DLD1 (cell line): ENCODE data around the gene FHOD1.

Experiments used
- in situ Hi-C: cut with HindIII; loops from 2 replicates; pipeline ENCODE4 v1.10.0; 2017; ENCODE audit warnings: low sequenced_read_pairs

The FHOD1 gene

DNA sequence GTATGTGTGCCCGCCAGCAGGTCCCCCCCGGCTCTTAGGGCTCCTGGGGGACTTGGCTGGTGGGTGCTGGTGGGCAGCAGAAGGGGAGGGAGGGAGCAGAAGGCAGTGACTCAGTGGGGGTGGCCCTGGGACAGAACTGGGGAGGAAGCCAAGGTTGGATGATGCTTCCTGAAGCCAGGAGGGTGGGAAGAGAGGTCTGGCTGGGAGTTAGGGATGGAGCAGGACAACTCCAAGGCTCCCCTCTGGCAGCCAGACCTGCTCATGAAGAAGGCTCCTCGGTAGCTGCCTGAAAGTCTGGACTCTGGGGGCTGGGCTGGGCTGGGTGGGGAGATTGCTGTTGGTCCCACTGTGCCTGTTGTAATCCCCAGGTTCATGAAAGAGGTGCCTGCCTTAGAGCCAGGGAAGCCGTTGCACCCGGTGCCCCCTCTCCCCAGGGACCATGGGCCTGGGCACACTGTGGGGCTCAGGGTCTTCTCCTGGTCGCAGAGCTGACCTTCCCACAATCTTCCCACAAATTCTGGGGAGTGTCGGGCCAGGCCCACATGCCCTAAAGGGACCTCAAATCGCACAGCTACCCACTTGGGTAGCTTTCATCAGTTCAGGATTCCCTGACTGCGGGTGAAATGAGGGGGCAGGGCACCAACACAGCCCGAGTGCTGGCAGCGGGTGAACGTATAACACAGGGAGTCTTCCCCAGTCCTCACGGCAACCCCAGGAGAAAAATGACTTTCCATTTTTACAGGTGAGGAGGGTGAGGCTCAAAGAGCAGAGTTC, 30.9 kb upstream of the FHOD1 start:
- in situ Hi-C loops, result no loop called here

DNA sequence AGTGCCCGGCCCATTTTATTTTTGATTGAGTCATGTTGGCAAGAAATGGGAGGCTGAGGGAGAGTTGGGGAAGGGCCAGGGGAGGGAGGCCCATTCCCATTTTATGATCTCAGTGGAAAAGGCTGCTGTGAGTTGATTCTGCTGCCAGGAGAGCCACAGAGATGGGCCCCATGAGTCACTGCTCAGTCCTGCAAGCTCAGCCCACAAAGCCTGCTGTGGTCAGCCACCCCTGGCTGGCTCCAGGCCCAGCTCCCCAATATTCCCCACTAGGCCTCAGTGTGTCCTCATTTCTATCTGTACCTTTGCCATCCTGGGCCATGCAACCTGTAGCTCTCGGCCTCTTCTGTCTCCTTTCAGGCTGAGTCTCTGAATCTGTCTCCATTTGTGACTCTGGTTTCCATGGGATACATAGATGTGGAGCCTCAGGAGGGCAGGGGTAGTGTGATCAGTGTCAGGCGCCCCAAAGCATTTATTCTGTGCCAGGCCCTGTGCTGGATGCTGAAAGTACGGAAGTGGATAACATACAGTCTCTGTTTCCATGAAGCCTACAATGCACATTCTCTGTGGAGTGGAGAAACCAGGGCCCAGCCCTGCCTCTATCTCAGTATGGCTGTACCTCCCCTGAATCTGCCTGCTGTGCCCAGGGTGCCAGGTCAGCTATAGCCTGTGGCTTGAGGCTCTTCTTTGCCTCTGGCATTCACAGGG, 30.2 kb upstream of the FHOD1 start:
- in situ Hi-C loops, result no loop called here

DNA sequence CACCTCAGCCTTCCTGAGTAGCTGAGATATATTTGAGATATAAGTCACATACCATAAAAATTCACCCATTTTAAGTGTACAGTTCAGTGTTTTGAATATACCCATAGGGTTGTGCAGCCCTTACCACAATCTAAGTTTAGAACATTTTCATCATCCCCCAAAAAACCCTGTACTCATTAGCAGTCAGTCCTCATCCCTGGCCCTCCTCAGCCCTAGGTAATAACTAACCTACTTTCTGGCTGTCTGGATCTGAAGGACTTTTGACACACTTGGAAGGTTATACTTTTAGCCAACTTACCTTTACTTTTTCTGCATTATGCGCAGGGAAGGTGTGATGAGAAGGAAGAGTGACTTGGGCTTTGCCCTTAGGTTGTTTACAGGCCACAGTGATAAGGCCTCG, 28.0 kb upstream of the FHOD1 start:
- in situ Hi-C loops, result no loop called here

DNA sequence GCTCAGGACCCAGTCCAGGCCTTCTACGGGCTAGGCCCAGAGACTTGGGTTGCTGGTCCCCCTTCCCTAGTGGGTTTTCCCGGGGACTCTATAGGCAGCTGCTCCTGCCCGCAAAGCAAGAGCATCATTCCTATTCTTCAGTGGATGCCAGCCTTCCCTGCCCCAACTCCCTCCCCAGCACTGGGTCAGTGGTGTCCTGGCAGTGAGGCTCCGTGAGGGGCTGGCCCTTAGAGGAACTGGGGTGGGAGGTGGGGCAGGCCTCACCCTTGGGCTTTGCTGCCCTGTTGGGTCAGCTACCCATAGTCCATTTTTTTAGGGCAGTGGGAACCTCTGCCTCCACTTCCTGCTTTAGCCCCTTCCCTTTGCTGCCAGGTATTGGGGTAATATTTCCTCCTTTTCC, 24.2 kb upstream of the FHOD1 start:
- in situ Hi-C loops, result no loop called here

DNA sequence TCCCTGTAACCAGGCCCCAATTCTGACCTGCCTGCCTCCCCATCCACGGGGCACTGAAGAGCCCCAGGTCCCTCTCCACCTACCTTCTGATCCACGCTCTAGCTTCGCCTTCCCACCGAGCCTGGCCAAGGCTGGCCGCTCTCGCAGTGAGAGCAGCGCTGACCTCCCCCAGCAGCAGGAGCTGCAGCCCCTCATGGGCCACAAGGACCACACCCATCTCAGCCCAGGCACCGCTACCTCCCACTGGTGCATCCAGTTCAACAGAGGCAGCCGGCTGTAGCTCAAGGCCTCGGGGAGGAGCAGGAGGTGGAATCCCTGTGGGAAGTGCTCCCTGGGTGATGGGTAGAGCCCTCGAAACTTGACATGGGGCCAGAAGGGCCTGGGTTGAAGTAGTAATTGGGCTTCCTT, 23.7 kb upstream of the FHOD1 start:
- in situ Hi-C loops, result no loop called here

DNA sequence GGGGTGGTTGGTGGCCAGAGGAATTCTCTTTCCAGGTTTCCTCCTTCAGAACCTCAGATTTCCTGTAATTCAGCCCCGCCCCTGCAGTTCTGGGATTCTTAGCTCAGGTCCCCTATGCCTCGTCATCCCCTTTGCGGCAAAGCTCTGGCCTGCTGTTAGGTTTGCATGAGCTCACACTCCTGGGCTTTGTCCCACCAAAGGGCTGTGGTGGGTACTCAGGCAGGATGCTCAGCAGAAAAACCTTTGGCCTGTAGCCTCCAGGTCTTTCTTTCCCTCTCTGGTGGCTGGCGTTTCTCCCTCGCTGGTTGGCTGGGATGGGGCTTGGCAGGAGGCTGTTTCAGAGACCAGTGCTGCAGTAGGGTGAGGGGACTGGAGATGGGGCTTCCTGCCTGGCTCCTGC, 22.5 kb upstream of the FHOD1 start:
- in situ Hi-C loops, result loop anchor here (10.0 kb wide), 1 partner anchor 175 kb away; no protein-coding TSS in a partner anchor

DNA sequence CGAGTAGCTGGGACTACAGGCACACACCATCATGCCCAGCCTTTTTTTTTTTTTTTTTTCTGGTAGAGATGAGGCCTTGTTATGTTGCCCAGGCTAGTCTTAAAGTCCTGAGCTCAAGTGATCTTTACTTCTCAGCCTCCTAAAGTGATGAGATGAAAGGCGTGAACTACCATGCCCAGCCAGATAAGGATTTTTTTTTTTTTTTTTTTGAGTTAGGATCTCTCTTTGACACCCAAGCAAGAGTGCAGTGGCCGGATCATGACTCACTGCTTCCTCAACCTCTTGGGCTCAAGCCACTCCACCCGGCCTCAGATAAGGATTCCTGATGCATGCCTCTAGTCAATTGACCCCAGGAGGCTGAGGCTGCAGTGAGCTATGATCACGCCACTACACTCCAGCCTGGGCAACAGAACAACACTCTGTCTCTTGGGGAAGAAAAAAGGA, 20.9 kb upstream of the FHOD1 start:
- in situ Hi-C loops, result loop anchor here (10.0 kb wide), 1 partner anchor 177 kb away; no protein-coding TSS in a partner anchor

DNA sequence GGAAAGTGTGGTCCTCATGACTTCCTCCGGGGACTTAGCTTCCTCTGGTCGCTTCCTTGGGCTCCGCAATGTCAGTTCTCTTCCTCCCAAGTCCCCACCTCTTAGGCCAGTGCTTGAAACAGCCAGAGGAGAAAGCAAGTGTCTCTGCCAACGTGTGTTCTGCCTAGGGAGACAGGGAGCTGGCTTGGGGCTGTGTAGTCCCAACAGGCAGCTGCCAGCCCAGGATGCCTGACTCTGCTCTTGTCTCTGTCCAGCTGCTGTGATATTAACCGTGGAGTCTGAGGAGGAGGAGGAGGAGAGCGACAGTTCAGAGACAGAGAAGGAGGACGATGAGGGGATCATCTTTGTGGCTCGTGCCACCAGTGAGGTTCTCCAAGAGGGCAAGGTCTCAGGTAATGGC, 18.6 kb upstream of the FHOD1 start:
- in situ Hi-C loops, result loop anchor here (10.0 kb wide), 1 partner anchor 179 kb away; no protein-coding TSS in a partner anchor

DNA sequence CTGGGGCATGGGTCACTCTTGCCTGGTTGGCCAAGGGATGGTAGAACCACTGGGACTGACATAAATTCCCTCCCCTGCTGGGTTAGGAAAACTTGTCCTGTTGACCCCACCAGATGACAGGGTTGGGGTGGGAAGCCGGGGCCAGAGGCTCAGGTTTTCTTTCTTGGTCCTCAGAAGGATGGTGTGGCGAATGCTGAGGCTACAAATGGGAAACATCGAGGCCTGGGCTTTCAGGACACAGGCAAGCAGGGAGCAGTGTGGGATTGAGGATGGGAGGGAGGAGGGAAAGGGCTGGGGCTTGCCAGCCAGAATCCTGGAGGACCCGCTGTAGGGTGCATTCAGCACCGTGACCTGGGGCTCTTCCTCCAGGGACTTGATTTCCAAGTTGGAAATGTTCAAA, 17.6 kb upstream of the FHOD1 start:
- in situ Hi-C loops, result loop anchor here (10.0 kb wide), 1 partner anchor 180 kb away; no protein-coding TSS in a partner anchor

DNA sequence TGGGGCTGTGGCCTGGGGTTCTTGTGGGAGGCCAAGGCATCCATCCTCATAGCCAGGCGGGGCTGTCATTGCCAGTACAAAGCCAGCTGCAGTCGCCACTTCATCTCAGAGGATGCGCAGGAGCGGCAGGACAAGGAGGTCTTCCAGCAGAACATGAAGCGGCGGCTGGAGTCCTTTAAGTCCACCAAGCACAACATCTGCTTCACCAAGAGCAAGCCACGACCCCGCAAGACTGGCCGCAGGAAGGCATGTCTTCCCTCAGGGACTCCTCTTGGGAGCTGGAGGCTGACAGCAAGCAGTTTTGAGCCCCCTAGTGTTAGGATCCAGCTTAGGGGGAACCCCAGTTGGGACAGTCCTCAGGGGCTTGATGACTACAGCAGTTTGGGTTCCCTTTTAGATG, 17.0 kb upstream of the FHOD1 start:
- in situ Hi-C loops, result loop anchor here (10.0 kb wide), 1 partner anchor 181 kb away; no protein-coding TSS in a partner anchor

DNA sequence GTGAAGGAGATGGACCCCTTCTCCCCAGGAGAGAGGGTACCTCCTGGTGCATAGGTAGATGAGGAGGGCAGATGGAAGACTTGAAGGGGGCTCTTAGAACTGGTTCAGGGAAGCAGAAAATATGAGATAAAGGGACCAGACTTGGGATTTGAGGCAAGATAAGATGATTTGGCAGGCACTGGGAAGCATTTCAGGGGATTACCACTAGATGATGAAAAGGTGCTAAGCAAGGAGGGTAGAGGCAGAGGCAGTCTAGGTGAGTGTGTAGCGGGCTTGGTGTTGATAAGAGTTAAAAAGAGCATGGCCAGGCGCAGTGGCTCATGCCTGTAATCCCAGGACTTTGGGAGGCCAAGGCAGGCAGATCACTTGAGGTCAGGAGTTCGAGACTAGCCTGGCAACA, 15.9 kb upstream of the FHOD1 start:
- in situ Hi-C loops, result loop anchor here (10.0 kb wide), 1 partner anchor 182 kb away; no protein-coding TSS in a partner anchor

DNA sequence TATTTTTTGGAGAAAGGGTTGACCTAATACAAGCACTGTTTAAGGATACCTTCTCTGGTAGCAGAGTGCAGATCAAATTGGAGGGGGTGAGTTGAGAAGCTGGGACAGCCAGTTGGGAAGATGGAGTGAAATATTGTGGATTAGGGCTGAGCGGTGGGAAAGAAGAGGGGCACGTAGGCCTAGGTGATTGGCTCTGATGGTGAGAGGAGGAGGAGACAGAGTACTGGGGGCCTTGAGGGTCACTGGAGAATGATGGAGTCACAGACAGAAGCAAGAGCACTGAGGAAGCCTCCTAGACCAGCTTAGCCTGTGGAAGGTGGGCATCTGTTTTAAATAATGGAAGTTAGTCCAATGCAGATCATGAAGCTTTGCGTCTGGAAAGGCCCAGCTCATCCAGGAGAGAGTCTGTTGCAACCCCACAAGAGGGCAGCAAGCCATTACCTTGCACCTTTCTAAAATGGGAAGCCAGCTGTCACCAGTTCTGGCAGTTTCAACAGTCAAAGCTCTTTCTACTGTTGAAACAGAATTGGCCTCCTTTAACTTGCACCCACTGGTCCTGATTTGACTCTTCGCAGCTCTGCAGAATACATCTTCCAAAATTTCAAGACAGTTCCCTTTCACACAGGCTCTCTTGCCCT, 13.3 kb upstream of the FHOD1 start:
- in situ Hi-C loops, result loop anchor here (10.0 kb wide), 1 partner anchor 184 kb away; no protein-coding TSS in a partner anchor

DNA sequence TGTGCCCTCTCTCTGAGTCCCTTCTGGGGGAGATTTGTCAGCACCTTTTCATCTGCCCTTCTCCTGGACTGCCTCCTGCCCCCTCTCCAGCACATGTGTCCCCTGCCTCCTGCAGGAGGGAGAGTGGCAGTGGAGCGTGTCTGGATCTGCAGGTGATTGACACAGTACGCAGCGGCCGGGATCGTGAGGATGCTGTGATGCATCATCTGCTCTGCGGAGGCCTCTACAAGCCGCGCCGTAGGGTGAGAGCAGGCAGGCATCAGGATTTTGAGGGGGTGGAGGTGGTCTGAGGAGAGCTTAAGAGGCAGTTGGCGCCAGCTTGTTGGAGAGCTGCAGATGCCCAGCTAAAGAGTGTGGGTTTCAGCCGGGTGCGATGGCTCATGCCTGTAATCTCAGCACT, 12.4 kb upstream of the FHOD1 start:
- in situ Hi-C loops, result loop anchor here (10.0 kb wide), 1 partner anchor 185 kb away; no protein-coding TSS in a partner anchor

DNA sequence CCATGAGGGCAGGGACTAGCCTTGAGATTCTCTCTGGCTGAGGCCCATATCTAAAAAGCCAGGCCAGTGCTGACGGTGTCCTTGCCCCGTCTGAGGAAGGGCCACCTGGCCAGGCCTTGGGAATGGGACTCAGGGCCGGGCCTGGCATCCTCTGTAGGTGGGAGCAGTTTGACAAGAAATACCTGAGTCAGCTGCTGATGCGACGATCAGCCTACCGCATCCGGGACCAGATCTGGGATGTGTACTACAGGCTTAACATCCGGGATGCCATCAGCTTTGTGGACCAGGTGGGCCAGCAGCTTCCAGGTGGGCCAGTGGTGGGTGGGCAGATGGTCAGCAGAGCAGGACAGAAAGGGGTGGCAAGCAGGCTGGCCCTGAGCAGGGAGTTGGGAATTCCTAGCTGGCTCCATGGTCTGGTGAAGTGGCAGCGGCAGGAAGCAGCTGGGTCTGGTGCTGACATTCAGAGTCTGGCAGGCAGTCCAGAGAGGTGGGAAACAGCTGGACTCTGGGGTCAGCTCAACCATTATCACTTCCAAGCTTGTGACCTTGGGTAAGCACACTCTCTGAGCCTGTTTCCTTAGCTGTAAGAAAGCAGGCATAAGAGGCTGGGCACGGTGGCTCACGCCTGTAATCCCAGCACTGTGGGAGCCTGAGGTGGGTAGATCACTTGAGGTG, 11.0 kb upstream of the FHOD1 start:
- in situ Hi-C loops, result no loop called here

DNA sequence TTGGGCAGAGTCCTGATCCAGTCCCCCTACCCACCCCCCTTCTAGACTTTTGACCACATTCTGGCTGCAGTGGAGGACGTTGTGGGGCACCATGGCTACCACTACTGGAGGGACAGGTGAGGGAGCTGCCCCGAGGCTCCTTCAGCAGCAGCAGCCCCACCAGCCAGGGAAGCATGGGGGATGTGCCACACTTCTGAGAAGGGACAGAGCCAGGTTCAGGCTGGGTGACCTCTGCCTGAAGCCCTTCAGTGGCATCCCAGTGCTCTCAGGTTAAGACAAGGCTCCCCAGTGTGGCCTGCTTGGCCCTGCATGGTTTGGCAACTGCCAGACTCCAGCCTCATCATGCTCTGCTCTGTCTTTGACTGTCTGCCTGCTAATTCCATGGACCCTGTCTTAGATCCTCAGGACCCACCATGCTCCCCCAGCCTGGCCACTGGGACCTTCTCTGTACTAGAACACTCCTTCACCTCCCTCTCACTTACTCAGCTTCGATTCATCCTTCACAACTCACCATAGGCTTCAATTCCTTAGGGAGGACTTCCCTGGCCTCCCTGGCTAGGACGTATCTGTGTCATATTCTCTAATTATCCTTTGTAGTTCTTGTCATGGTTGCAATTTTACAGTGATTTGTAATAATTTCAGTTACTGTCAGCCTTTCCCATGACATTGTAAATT, 10.3 kb upstream of the FHOD1 start:
- in situ Hi-C loops, result no loop called here

DNA sequence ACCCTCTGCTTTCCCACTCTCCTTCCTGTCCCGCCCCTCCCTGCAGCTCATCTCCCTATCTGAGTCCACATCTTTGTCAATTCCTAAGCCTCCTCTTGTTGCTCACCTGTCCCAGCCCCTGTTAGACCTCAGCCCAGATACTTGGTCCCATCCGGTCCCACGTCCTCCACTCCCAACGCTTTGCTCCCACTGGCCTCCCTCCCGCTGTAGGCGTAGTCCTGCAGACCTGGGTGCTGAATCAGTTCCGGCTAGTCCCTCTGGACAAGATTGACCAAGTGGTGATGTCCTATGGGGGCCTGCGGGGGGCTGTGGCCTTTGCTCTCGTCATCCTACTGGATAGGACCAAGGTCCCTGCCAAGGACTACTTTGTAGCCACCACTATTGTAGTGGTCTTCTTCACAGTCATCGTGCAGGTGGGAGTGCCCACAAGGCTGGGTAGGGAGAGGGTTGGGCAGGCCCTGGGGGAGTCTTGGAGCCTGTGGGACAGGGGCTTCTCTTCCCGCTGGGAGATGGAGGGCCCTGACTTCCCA, 9.5 kb upstream of the FHOD1 start:
- in situ Hi-C loops, result no loop called here

DNA sequence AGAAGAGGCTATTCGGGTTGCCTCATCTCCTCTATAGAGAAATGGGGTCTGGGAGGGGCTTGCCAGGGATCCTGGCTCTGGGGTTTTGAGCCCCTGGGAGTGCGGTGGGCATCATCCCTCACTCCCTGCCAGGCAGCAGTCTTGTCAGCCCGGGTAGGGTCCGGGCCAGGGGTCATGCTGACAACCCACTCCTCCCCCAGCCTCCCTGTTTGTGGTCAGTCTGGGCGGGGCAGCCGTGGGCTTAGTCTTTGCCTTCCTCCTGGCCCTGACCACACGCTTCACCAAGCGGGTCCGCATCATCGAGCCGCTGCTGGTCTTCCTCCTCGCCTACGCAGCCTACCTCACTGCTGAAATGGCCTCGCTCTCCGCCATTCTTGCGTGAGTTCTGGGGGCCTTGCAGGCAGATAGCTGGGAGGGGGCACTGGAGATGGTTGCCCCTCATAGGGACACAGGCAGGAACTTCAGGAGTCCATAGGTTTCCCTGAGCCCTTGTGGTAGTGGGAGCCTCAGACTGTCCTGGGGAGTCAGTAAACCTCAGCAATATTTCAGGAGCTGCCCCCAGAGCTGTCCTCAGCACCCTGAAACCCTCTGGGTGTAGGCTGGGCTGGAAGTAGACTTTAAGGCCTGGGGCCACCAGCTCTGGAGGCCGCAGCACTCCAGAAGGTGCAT, 8.4 kb upstream of the FHOD1 start:
- in situ Hi-C loops, result no loop called here

DNA sequence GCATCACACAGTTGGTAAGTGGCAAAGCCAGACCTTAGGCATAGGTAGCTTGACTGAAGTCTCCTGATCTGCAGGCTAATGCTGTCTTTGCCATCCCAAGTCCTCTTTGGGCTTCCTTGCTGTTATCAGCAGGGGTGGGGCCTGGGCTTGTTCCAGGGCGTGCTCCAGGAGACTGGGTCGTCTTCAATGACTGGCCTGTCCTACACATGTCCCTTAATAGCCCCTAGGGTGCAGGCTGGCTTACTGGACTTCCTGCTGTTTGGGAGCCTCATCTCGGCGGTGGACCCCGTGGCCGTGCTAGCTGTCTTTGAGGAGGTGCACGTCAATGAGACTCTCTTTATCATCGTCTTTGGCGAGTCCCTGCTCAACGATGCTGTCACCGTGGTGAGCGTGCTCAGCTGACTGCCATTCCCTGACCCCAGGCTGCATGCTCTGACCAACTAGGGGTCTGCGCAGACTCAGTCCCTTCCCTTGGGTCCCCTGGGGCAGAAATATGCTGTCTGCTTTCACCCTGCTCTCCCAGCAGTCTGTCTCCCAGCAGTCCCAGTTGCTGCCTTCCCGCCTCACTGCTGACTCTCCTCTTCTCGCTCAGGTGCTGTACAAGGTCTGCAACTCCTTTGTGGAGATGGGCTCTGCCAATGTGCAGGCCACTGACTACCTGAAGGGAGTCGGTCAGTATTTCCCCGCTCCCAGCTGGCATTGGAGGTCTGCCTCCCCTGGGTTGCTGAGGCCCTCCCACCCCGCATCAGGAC, 7.7 kb upstream of the FHOD1 start:
- in situ Hi-C loops, result no loop called here
